ENCODE results near the gene CD79B. TPM values are rescaled to one million over a fixed set of nuclear protein-coding genes. Genes with fewer than 3 reads are reported as not detected.
"Not testable (repeated sequence)": the region's sequence is repeated elsewhere in the genome, so short reads cannot be mapped to it uniquely, and the experiment has no call there.

CD79B gene
- total RNA-seq, 2 experiments from 2014 or later = 17.0 to 19.6 TPM

GRCh38 chr17:63934183-63935112 lies 2.3 kb upstream of the CD79B start:
- peaks cover 16% of the 10 kb centered on the region for H3K4me1 Mint-ChIP-seq
- DNase-seq (no peak), ATAC-seq (ENCODE audit: low read depth) (no peak)
- H3K27me3 Mint-ChIP-seq = peaks cover 8% of the 10 kb centered on the region
- peaks cover 1% of the 10 kb centered on the region for H3K36me3 Mint-ChIP-seq
- H3K27ac Mint-ChIP-seq = no peak overlapping the region
- no peaks in the 10 kb centered on the region for H3K9me3 Mint-ChIP-seq
- POLR2A ChIA-PET = no interaction called here
- no peak overlapping the region for H3K4me3 Mint-ChIP-seq

- POLR2A ChIA-PET = no interaction called here
- Mint-ChIP-seq H3K27me3 (peaks cover 6% of the 10 kb centered on the region), H3K27ac (no peak overlapping the region), H3K36me3 (peaks cover 3% of the 10 kb centered on the region), H3K4me3 (no peak overlapping the region), H3K4me1 (peaks cover 16% of the 10 kb centered on the region), H3K9me3 (no peaks in the 10 kb centered on the region)
- ATAC-seq (ENCODE audit: low read depth) = no peak
- no peak for DNase-seq
These were observed 1.5 kb upstream of the CD79B start for GRCh38 chr17:63933598-63933997.

GRCh38 chr17:63932721-63933120 lies 590 bp upstream of the CD79B start:
- ATAC-seq (ENCODE audit: low read depth) (no peak), DNase-seq (no peak)
- POLR2A ChIA-PET = interaction anchor here (1.1 to 2.7 kb wide), 4 partner anchors 14 to 213 kb away, joined by 4 to 17 read pairs (median 10); partner anchors contain the start of gene ICAM2
- Mint-ChIP-seq H3K36me3 (peaks cover 3% of the 10 kb centered on the region), H3K4me1 (peaks cover 16% of the 10 kb centered on the region), H3K4me3 (peak overlapping the region; percentile 94), H3K9me3 (no peaks in the 10 kb centered on the region), H3K27ac (peak overlapping the region; percentile 21), H3K27me3 (peaks cover 6% of the 10 kb centered on the region)

- Mint-ChIP-seq H3K27me3 (peaks cover 6% of the 10 kb centered on the region), H3K36me3 (peaks cover 3% of the 10 kb centered on the region), H3K4me1 (peaks cover 16% of the 10 kb centered on the region), H3K9me3 (no peaks in the 10 kb centered on the region), H3K27ac (peak overlapping the region; percentile 94), H3K4me3 (peak overlapping the region; percentile 94)
- ATAC-seq (ENCODE audit: low read depth) (peak; percentile 72), DNase-seq (peak; percentile 76)
- POLR2A ChIA-PET = interaction anchor here (0.5 to 2.7 kb wide), 5 partner anchors 15 to 215 kb away, joined by 4 to 17 read pairs (median 9); partner anchors contain the start of gene ICAM2
These were observed 1.1 kb downstream of the CD79B start for GRCh38 chr17:63930951-63931575.

- H3K36me3 Mint-ChIP-seq = peaks cover 3% of the 10 kb centered on the region
- H3K27me3 Mint-ChIP-seq = no peaks in the 10 kb centered on the region
- ATAC-seq (ENCODE audit: low read depth) (no peak), DNase-seq (no peak)
- peaks cover 16% of the 10 kb centered on the region for H3K4me1 Mint-ChIP-seq
- POLR2A ChIA-PET = interaction anchor here (0.5 to 2.7 kb wide), 3 partner anchors 17 to 90 kb away, joined by 4 to 17 read pairs (median 5); partner anchors contain the start of gene ICAM2
- H3K4me3 Mint-ChIP-seq = no peak overlapping the region
- H3K9me3 Mint-ChIP-seq = no peaks in the 10 kb centered on the region
- no peak overlapping the region for H3K27ac Mint-ChIP-seq
These were observed 2.0 kb downstream of the CD79B start for GRCh38 chr17:63929860-63930766.

GRCh38 chr17:63928966-63929695 lies 3.0 kb downstream of the CD79B start:
- ATAC-seq (ENCODE audit: low read depth) = no peak
- H3K4me1 Mint-ChIP-seq = peaks cover 16% of the 10 kb centered on the region
- H3K9me3 Mint-ChIP-seq = no peaks in the 10 kb centered on the region
- DNase-seq = no peak
- peaks cover 4% of the 10 kb centered on the region for H3K27me3 Mint-ChIP-seq
- peaks cover 3% of the 10 kb centered on the region for H3K36me3 Mint-ChIP-seq
- H3K4me3 Mint-ChIP-seq = no peak overlapping the region
- H3K27ac Mint-ChIP-seq = no peak overlapping the region
- POLR2A ChIA-PET = interaction anchor here (0.5 to 1.2 kb wide), 2 partner anchors 18 to 25 kb away, joined by 4 to 5 read pairs; no protein-coding TSS in a partner anchor

- Mint-ChIP-seq H3K36me3 (peaks cover 3% of the 10 kb centered on the region), H3K4me1 (peaks cover 16% of the 10 kb centered on the region), H3K9me3 (no peaks in the 10 kb centered on the region), H3K4me3 (no peak overlapping the region), H3K27ac (no peak overlapping the region), H3K27me3 (peaks cover 4% of the 10 kb centered on the region)
- POLR2A ChIA-PET = interaction anchor here (1.0 kb wide), 1 partner anchor 92 kb away, joined by 3 read pairs; the partner anchor contains the start of gene ICAM2
- DNase-seq (no peak), ATAC-seq (ENCODE audit: low read depth) (no peak)
These were observed 3.9 kb downstream of the CD79B start for GRCh38 chr17:63928172-63928666.

GRCh38 chr17:63927464-63928171 lies 4.5 kb downstream of the CD79B start:
- Mint-ChIP-seq H3K4me3 (no peak overlapping the region), H3K27ac (no peak overlapping the region), H3K27me3 (peaks cover 4% of the 10 kb centered on the region), H3K4me1 (peaks cover 16% of the 10 kb centered on the region), H3K36me3 (peaks cover 3% of the 10 kb centered on the region), H3K9me3 (no peaks in the 10 kb centered on the region)
- POLR2A ChIA-PET = interaction anchor here (1.0 kb wide), 1 partner anchor 93 kb away, joined by 3 read pairs; the partner anchor contains the start of gene ICAM2
- ATAC-seq (ENCODE audit: low read depth) = no peak
- DNase-seq = no peak

- H3K4me1 Mint-ChIP-seq = peaks cover 6% of the 10 kb centered on the region
- H3K9me3 Mint-ChIP-seq = no peaks in the 10 kb centered on the region
- H3K4me3 Mint-ChIP-seq = no peak overlapping the region
- no peak overlapping the region for H3K27ac Mint-ChIP-seq
- DNase-seq (no peak), ATAC-seq (ENCODE audit: low read depth) (no peak)
- POLR2A ChIA-PET = no interaction called here
- H3K36me3 Mint-ChIP-seq = peaks cover 3% of the 10 kb centered on the region
- peaks cover 4% of the 10 kb centered on the region for H3K27me3 Mint-ChIP-seq
These were observed 6.0 kb downstream of the CD79B start for GRCh38 chr17:63926164-63926563.

GRCh38 chr17:63925615-63926014 lies 6.5 kb downstream of the CD79B start:
- POLR2A ChIA-PET = no interaction called here
- no peak overlapping the region for H3K27ac Mint-ChIP-seq
- H3K4me3 Mint-ChIP-seq = no peak overlapping the region
- H3K27me3 Mint-ChIP-seq = peaks cover 4% of the 10 kb centered on the region
- H3K4me1 Mint-ChIP-seq = peaks cover under 1% of the 10 kb centered on the region
- H3K9me3 Mint-ChIP-seq = no peaks in the 10 kb centered on the region
- DNase-seq = no peak
- no peak for ATAC-seq (ENCODE audit: low read depth)
- H3K36me3 Mint-ChIP-seq = peaks cover 3% of the 10 kb centered on the region

GRCh38 chr17:63922402-63922801 lies 9.7 kb downstream of the CD79B start:
- H3K36me3 Mint-ChIP-seq; POLR2A ChIA-PET; ATAC-seq (ENCODE audit: low read depth); H3K9me3 Mint-ChIP-seq; DNase-seq; H3K4me3 Mint-ChIP-seq; H3K27ac Mint-ChIP-seq; H3K4me1 Mint-ChIP-seq: not testable (repeated sequence)
- peaks cover 11% of the 10 kb centered on the region for H3K27me3 Mint-ChIP-seq

GRCh38 chr17:63920779-63921178 lies 11.4 kb downstream of the CD79B start:
- POLR2A ChIA-PET; H3K4me3 Mint-ChIP-seq; DNase-seq; ATAC-seq (ENCODE audit: low read depth); H3K4me1 Mint-ChIP-seq; H3K9me3 Mint-ChIP-seq; H3K27ac Mint-ChIP-seq; H3K36me3 Mint-ChIP-seq: not testable (repeated sequence)
- H3K27me3 Mint-ChIP-seq = peaks cover 11% of the 10 kb centered on the region
